Astrocyte (in vitro differentiated cells and primary cell): ENCODE data around the gene PRMT6.

Experiments
- EZH2 ChIP-seq: IDR thresholded peaks from 2 replicates; pipeline ENCODE4 v1.6.1; 2012; ENCODE audit warnings: mild to moderate bottlenecking, low read length, inconsistent platforms; ENCODE audit not compliant: insufficient read depth
- TF ChIP-seq, protein P1 (sequence below): IDR thresholded peaks from 2 replicates; pipeline ENCODE4 v1.5.1; 2011; ENCODE audit warnings: low read depth, mild to moderate bottlenecking, inconsistent platforms, low read length, moderate library complexity; ENCODE audit not compliant: insufficient read depth

DNA sequence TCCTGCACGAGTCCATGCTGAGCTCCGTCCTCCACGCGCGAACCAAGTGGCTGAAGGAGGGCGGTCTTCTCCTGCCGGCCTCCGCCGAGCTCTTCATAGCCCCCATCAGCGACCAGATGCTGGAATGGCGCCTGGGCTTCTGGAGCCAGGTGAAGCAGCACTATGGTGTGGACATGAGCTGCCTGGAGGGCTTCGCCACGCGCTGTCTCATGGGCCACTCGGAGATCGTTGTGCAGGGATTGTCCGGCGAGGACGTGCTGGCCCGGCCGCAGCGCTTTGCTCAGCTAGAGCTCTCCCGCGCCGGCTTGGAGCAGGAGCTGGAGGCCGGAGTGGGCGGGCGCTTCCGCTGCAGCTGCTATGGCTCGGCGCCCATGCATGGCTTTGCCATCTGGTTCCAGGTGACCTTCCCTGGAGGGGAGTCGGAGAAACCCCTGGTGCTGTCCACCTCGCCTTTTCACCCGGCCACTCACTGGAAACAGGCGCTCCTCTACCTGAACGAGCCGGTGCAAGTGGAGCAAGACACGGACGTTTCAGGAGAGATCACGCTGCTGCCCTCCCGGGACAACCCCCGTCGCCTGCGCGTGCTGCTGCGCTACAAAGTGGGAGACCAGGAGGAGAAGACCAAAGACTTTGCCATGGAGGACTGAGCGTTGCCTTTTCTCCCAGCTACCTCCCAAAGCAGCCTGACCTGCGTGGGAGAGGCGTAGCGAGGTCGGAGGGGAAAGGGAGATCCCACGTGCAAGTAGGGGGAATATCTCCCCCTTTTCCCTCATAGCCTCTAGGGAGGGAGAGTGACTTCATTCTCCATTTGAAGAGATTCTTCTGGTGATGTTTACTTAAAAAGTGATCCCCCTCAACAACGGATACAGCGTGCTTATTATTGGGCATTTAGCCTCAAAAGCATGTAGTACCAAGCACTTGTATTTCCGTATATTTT, 991 bp downstream of the PRMT6 start:
- TF ChIP-seq, protein P1, sequence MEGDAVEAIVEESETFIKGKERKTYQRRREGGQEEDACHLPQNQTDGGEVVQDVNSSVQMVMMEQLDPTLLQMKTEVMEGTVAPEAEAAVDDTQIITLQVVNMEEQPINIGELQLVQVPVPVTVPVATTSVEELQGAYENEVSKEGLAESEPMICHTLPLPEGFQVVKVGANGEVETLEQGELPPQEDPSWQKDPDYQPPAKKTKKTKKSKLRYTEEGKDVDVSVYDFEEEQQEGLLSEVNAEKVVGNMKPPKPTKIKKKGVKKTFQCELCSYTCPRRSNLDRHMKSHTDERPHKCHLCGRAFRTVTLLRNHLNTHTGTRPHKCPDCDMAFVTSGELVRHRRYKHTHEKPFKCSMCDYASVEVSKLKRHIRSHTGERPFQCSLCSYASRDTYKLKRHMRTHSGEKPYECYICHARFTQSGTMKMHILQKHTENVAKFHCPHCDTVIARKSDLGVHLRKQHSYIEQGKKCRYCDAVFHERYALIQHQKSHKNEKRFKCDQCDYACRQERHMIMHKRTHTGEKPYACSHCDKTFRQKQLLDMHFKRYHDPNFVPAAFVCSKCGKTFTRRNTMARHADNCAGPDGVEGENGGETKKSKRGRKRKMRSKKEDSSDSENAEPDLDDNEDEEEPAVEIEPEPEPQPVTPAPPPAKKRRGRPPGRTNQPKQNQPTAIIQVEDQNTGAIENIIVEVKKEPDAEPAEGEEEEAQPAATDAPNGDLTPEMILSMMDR = no peak
- TF ChIP-seq EZH2 = no peak
